Aorta (tissue), 5 donors: ENCODE measurements around the gene APMAP. TPM values are rescaled to one million over a fixed set of nuclear protein-coding genes. Genes with fewer than 3 reads are reported as not detected.

Source experiments
- ATAC-seq: fragments of 200-7000 bp; cut with Tn5 transposase; one replicate; pipeline ENCODE4 v1.9.1; 2022; ENCODE audit warnings: moderate library complexity; ENCODE audit not compliant: low FRiP score
- DNase-seq, 2 donors: peaks; one replicate each; pipeline ENCODE4 v3.0.0-alpha.2; 2020
- H3K27ac ChIP-seq, 2 donors: one replicate each; pipeline ENCODE4 v1.5.1; 2013; ENCODE audit warnings: low read length in 2 of 2, mild to moderate bottlenecking in 2 of 2, moderate library complexity in 2 of 2, control low read depth in 1 of 2, inconsistent platforms in 1 of 2, low read depth in 1 of 2
- H3K27me3 ChIP-seq, 2 donors: one replicate each; pipeline ENCODE4 v1.6.1; 2013; ENCODE audit warnings: control low read depth in 1 of 2, low read length in 1 of 2, mild to moderate bottlenecking in 1 of 2, moderate library complexity in 1 of 2; ENCODE audit not compliant: insufficient read depth in 2 of 2, control insufficient read depth in 1 of 2
- H3K36me3 ChIP-seq, 2 donors: one replicate each; pipeline ENCODE4 v1.6.1; 2013; ENCODE audit warnings: control low read depth in 1 of 2, low read length in 1 of 2, mild to moderate bottlenecking in 1 of 2; ENCODE audit not compliant: insufficient read depth in 2 of 2, control insufficient read depth in 1 of 2
- H3K4me1 ChIP-seq, 2 donors: one replicate each; pipeline ENCODE4 v1.6.1; 2013; ENCODE audit warnings: low read length in 2 of 2, control low read depth in 1 of 2, mild to moderate bottlenecking in 1 of 2, moderate library complexity in 1 of 2; ENCODE audit not compliant: insufficient read depth in 2 of 2, control insufficient read depth in 1 of 2
- H3K4me3 ChIP-seq, 2 donors: one replicate each; pipeline ENCODE4 v1.5.1; 2013; ENCODE audit warnings: low read length in 2 of 2, control low read depth in 1 of 2, mild to moderate bottlenecking in 1 of 2
- H3K9me3 ChIP-seq: one replicate; pipeline ENCODE4 v1.6.1; 2013; ENCODE audit warnings: mild to moderate bottlenecking, low read length; ENCODE audit not compliant: control insufficient read depth
- WGBS, 2 donors: extraction: QIAGEN DNeasy Blood & Tissue Kit; methylation state at CpG; one replicate each; pipeline ENCODE4 v1.1.7; 2013; 5-methylcytosine and 5-hydroxymethylcytosine counted together
- intact Hi-C, 2 donors: fragments of 100-400 bp; cut with DNase I; formaldehyde crosslinking; loops; one replicate each; pipeline versions ENCODE4 v1.14.2 to v1.15.0; 2022
- polyA plus RNA-seq, 2 donors: library from polyadenylated mRNA; stranded (reverse); fragments of 200-250 nt; gene quantifications; one replicate each; pipeline ENCODE4 v1.2.3, GENCODE V29; 2013
- total RNA-seq, 2 donors: library from RNA; stranded (reverse); fragmentation: NEBNext Ultra II Directional; extraction: Animal tissue kit (Norgen Biotek cat#: 25700); gene quantifications; one replicate each; pipeline ENCODE4 v1.2.1, GENCODE V29; 2021
- donor health status: healthy with polysubstance abuse.
- donor health status: Bipolar disorder and iron deficiency.
- donor health status: DM: no; HTN: no; CAD: no.
- donor health status: DM: no; HTN: no; CAD: no.
- donor health status: DM: yes; HTN: yes; CAD: no.

The APMAP gene
- total and polyA plus RNA-seq, 4 donors = 23.4 to 54.1 (median 40.8) TPM

DNA sequence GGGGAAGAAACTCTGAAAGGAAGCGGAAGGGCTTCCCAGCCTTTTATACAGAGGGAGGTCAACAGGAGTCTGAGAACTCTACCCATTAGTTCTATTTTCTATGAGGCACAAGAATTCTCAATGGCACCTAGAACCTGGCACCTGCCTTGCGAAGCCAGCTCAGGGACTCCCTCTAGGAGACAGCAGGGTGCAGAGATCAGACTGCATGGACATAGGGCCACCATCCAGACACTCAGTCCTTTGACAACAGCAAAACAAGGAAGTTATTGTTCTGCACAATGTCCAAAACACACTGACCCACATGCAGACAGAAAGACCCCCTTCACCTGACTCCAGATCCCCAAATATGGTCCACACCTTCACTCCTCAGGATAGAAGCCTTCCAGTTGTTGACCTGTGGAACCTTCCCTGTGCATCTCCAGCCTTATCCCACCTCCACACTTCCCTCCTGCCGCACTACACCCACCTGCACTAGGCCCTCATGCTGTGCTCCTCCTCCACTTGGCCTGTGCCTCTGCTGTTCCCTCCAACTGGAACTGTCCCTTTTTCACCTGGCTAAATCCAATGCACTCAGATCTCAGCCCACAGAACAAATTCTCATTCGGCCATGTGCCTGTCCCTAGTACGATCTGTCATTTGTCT is 37.6 kb upstream of the APMAP start:
- H3K36me3 ChIP-seq = peaks cover 0 to 2% of the 10 kb centered on the region in 2 donors
- WGBS, 2 donors = 95 to 99% methylated on average over 5 of the region's 5 CpGs
- H3K27me3 ChIP-seq = no peaks in the 10 kb centered on the region
- no peaks in the 10 kb centered on the region for H3K4me1 ChIP-seq
- H3K27ac ChIP-seq = no peak overlapping the region
- no peaks in the 10 kb centered on the region for H3K9me3 ChIP-seq
- DNase-seq (peak in 1 of 2 donors; percentile 4), ATAC-seq (peak; percentile 8)
- intact Hi-C loops = no loop called here
- no peak overlapping the region for H3K4me3 ChIP-seq

DNA sequence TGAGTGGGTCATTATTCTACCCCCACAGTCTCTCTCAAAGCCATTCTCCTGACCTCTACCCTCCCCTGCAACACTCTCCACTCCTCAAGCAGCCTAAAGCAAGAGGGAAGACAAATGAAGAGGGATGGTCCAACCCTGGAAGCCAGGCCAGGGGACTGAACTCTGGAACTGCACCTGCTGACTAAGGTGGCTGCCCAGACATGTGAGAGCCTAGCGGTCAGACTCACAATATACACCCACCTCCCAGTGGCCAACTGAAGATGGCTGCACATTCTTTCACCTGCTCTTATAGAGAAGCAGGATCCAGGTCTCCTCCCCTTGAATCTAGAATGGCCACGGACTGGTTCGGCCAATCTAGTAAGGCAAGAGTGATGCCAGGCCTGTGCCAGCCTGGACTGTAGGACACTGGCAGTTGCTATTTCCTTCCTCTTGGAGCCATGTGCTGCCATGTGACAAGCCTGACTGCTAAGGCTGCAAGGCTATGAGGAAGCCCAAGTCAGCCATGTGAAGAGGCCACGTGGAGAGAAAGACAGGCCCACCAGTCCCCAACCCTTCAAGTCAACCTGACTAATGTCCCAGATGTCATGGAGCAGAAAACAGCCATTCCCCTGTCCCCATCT is 33.5 kb upstream of the APMAP start:
- intact Hi-C loops = no loop called here
- Histone ChIP-seq H3K27ac (no peak overlapping the region), H3K4me1 (no peaks in the 10 kb centered on the region), H3K9me3 (no peaks in the 10 kb centered on the region), H3K27me3 (no peaks in the 10 kb centered on the region), H3K4me3 (no peak overlapping the region), H3K36me3 (peaks cover 0 to 2% of the 10 kb centered on the region in 2 donors)
- DNase-seq = peak; percentile 32 to 59
- no peak for ATAC-seq
- WGBS, 2 donors = 91 to 96% methylated on average over 4 of the region's 4 CpGs

GRCh38 chr20:25025091-25025861 is 32.7 kb upstream of the APMAP start:
- H3K27me3 ChIP-seq = no peaks in the 10 kb centered on the region
- no peak overlapping the region for H3K27ac ChIP-seq
- DNase-seq = peak; percentile 37 to 38

GRCh38 chr20:25024171-25024570 is 31.6 kb upstream of the APMAP start:
- no peak for ATAC-seq
- intact Hi-C loops = no loop called here
- DNase-seq = peak; percentile 26 to 57
- H3K4me3 ChIP-seq = no peak overlapping the region
- H3K36me3 ChIP-seq = peaks cover 0 to 2% of the 10 kb centered on the region in 2 donors
- H3K4me1 ChIP-seq = no peaks in the 10 kb centered on the region
- 97 to 100% methylated on average over 4 of the region's 4 CpGs for WGBS, 2 donors
- no peaks in the 10 kb centered on the region for H3K9me3 ChIP-seq
- no peak overlapping the region for H3K27ac ChIP-seq
- no peaks in the 10 kb centered on the region for H3K27me3 ChIP-seq

More at GRCh38 chr20:25025091-25025861, 32.7 kb upstream of the APMAP start:
- Histone ChIP-seq H3K4me1 (no peaks in the 10 kb centered on the region), H3K36me3 (peaks cover 0 to 2% of the 10 kb centered on the region in 2 donors), H3K4me3 (no peak overlapping the region), H3K9me3 (no peaks in the 10 kb centered on the region)
- WGBS, 2 donors = 90 to 91% methylated on average over 14 of the region's 14 CpGs
- intact Hi-C loops = no loop called here
- ATAC-seq = no peak

- ATAC-seq = no peak
- Histone ChIP-seq H3K27ac (no peak overlapping the region), H3K4me1 (no peaks in the 10 kb centered on the region), H3K27me3 (no peaks in the 10 kb centered on the region), H3K4me3 (no peak overlapping the region), H3K36me3 (peaks cover 0 to 4% of the 10 kb centered on the region in 2 donors), H3K9me3 (no peaks in the 10 kb centered on the region)
- intact Hi-C loops = no loop called here
- DNase-seq = peak in 1 of 2 donors; percentile 48
- 84 to 85% methylated on average over 10 of the region's 10 CpGs for WGBS, 2 donors
These were observed 30.8 kb upstream of the APMAP start for GRCh38 chr20:25023356-25023755.

GRCh38 chr20:25022680-25023079 is 30.1 kb upstream of the APMAP start:
- no peaks in the 10 kb centered on the region for H3K9me3 ChIP-seq
- peak; percentile 10 for ATAC-seq
- no peaks in the 10 kb centered on the region for H3K4me1 ChIP-seq
- no peak overlapping the region for H3K27ac ChIP-seq
- H3K36me3 ChIP-seq = peaks cover 0 to 4% of the 10 kb centered on the region in 2 donors
- WGBS, 2 donors = 75 to 79% methylated on average over 11 of the region's 11 CpGs
- intact Hi-C loops = no loop called here
- no peaks in the 10 kb centered on the region for H3K27me3 ChIP-seq
- peak; percentile 44 to 66 for DNase-seq
- H3K4me3 ChIP-seq = no peak overlapping the region

DNA sequence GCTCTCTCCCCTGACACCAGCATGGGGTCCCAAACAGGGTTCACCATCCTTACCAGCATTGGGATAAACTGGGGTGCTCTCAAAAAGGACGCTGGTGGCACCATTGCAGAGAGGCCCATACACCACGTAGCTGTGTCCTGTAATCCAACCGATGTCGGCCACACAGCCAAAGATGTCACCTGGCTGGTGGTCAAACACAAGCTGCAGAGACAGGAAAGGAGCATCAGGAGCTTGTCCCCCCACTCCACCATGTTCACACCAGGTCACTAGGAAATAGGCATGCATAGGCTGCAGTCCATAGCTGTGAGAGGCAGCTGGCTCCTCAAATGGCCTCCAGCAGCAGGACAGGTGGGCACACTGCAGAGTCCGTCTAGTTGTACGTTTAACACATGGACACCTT is 28.8 kb upstream of the APMAP start:
- intact Hi-C loops = no loop called here
- ATAC-seq (no peak), DNase-seq (peak in 1 of 2 donors; percentile 33)
- Histone ChIP-seq H3K4me1 (no peaks in the 10 kb centered on the region), H3K27me3 (no peaks in the 10 kb centered on the region), H3K36me3 (peaks cover 0 to 4% of the 10 kb centered on the region in 2 donors), H3K9me3 (no peaks in the 10 kb centered on the region), H3K4me3 (no peak overlapping the region), H3K27ac (no peak overlapping the region)
- 90 to 92% methylated on average over 6 of the region's 6 CpGs for WGBS, 2 donors

DNA sequence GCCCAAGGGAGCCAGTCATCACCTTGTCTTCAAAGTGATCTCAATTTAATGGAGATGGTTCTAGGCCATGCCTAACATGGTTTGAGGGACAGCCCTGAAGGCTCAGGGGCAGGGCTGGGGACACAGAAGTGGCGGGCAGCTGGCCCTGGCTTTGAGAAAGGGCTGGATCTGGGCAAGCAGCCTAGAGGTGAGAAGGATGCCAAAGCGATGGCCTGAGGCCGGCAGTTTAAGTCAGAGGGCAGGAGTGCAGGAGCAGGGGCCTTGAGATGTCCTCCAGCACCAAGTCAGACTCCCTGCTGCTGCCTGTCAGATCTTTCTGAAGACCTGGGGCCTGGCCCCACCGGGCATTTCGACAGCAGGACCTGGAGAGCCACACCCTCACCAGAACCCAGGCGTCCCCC is 28.4 kb upstream of the APMAP start:
- H3K36me3 ChIP-seq = peaks cover 0 to 4% of the 10 kb centered on the region in 2 donors
- ATAC-seq (no peak), DNase-seq (peak; percentile 32 to 64)
- no peak overlapping the region for H3K4me3 ChIP-seq
- 46 to 49% methylated on average over 6 of the region's 6 CpGs for WGBS, 2 donors
- H3K27ac ChIP-seq = no peak overlapping the region
- no peaks in the 10 kb centered on the region for H3K4me1 ChIP-seq
- H3K9me3 ChIP-seq = no peaks in the 10 kb centered on the region
- H3K27me3 ChIP-seq = no peaks in the 10 kb centered on the region
- intact Hi-C loops = no loop called here
